GM12878 (cell line): ENCODE results near the gene ROBO1. TPM values are rescaled to one million over a fixed set of nuclear protein-coding genes. Genes with fewer than 3 reads are reported as not detected.

Experiments
- ATAC-seq: fragments of 200-7000 bp; cut with Tn5 transposase; 3 replicates; pipeline ENCODE4 v1.9.1; 2020; ENCODE audit warnings: mild to moderate bottlenecking, moderate library complexity
- BruUV-seq: library from RNA; stranded (reverse); fragments of 400-500 nt; replicated peaks from 2 replicates; lab custom pipeline; 2021; lab: Mats Ljungman, UMichigan
- CTCF ChIA-PET: fragments of 300-600 bp; sonication (Branson Sonifier 250); formaldehyde crosslinking; extraction: SDS; loops from one replicate; lab custom pipeline; 2021; ENCODE audit warnings: inconsistent platforms; lab: Yijun Ruan, JAX
- POLR2A ChIA-PET: fragments of 350-600 bp; formaldehyde crosslinking; extraction: SDS; loops from one replicate; lab custom pipeline; 2021; ENCODE audit warnings: inconsistent platforms; lab: Charles Lee
- RAD21 ChIA-PET: fragments of 300-600 bp; sonication (Branson Sonifier 250); formaldehyde crosslinking; loops from one replicate; lab custom pipeline; 2023; ENCODE audit warnings: antibody characterized with exemption; ENCODE audit not compliant: unreplicated experiment; lab: Charles Lee
- SMC1A ChIA-PET: fragments of 300-600 bp; sonication (Branson Sonifier 250); formaldehyde crosslinking; loops from one replicate; lab custom pipeline; 2023; ENCODE audit not compliant: unreplicated experiment, uncharacterized antibody; lab: Charles Lee
- DNase-seq: peaks from one replicate; pipeline ENCODE4 v3.0.0-alpha.2; 2011; ENCODE audit warnings: low read depth, low spot score
- FAIRE-seq: peaks from 3 replicates; lab custom pipeline; 2011; peaks lifted over from hg19 to GRCh38; lab: Jason Lieb, UNC
- H2AFZ ChIP-seq: 2 replicates; pipeline ENCODE4 v1.6.0; 2011; ENCODE audit warnings: low read depth, low read length, control low read depth; ENCODE audit not compliant: control insufficient read depth
- H3K27ac ChIP-seq: 2 replicates; pipeline ENCODE4 v1.5.1; 2011; ENCODE audit warnings: control low read depth; ENCODE audit not compliant: control insufficient read depth, insufficient read depth
- H3K27me3 ChIP-seq, 2 experiments: replicated peaks in 1 of 2; 2 replicates each; pipeline versions ENCODE4 v1.6.0 to v1.6.1; 2011; ENCODE audit warnings: low read length in 1 of 2; ENCODE audit not compliant: control insufficient read depth in 2 of 2, insufficient read depth in 2 of 2
- H3K36me3 ChIP-seq, 2 experiments: 2 replicates each; pipeline ENCODE4 v1.5.1; 2011; ENCODE audit warnings: low read length in 1 of 2; ENCODE audit not compliant: control insufficient read depth in 2 of 2, insufficient read depth in 2 of 2
- H3K4me1 ChIP-seq: 2 replicates; pipeline ENCODE4 v1.6.1; 2011; ENCODE audit warnings: mild to moderate bottlenecking, low read length, moderate library complexity, mixed read lengths; ENCODE audit not compliant: control insufficient read depth, insufficient read depth
- H3K4me2 ChIP-seq: 2 replicates; pipeline ENCODE4 v1.6.0; 2011; ENCODE audit warnings: control low read depth; ENCODE audit not compliant: control insufficient read depth, insufficient read depth
- H3K4me3 ChIP-seq: fragments of 200-600 bp; sonication (generic); 2 replicates; pipeline ENCODE4 v1.5.1; 2016
- H3K79me2 ChIP-seq: 2 replicates; pipeline ENCODE4 v1.6.0; 2011; ENCODE audit warnings: low read length; ENCODE audit not compliant: control insufficient read depth, insufficient read depth
- H3K9ac ChIP-seq: 2 replicates; pipeline ENCODE4 v1.8.0; 2011; ENCODE audit warnings: low read length, control low read depth, mixed read lengths; ENCODE audit not compliant: control insufficient read depth, insufficient read depth
- H3K9me3 ChIP-seq: replicated peaks from 3 replicates; pipeline ENCODE4 v1.5.1; 2011; ENCODE audit warnings: mild to moderate bottlenecking, low read length; ENCODE audit not compliant: control insufficient read depth, insufficient read depth
- H4K20me1 ChIP-seq: 2 replicates; pipeline ENCODE4 v1.6.0; 2011; ENCODE audit not compliant: control insufficient read depth, insufficient read depth
- MEF2A ChIP-seq: IDR thresholded peaks from 2 replicates; pipeline ENCODE4 v1.6.1; 2011; ENCODE audit warnings: low read depth, mild to moderate bottlenecking, low read length, moderate library complexity; ENCODE audit not compliant: insufficient read depth
- NKRF ChIP-seq: fragments of 450-650 bp; conservative IDR thresholded peaks from 2 replicates; pipeline ENCODE4 v1.6.1; 2017; ENCODE audit warnings: mild to moderate bottlenecking, moderate library complexity
- RELB ChIP-seq: fragments of 450-650 bp; IDR thresholded peaks from 2 replicates; pipeline ENCODE4 v1.6.1; 2017; ENCODE audit warnings: low read depth, mild to moderate bottlenecking, moderate library complexity
- SREBF2 ChIP-seq: IDR thresholded peaks from 2 replicates; pipeline ENCODE4 v1.6.1; 2012; ENCODE audit warnings: mild to moderate bottlenecking, low read length
- TCF3 ChIP-seq: IDR thresholded peaks from 2 replicates; pipeline ENCODE4 v1.6.1; 2012; ENCODE audit warnings: low read depth, mild to moderate bottlenecking, low read length, borderline replicate concordance; ENCODE audit not compliant: insufficient read depth
- ZNF622 ChIP-seq: fragments of 450-650 bp; IDR thresholded peaks from 2 replicates; pipeline ENCODE4 v1.6.1; 2017; ENCODE audit warnings: mild to moderate bottlenecking, inconsistent platforms
- WGBS: methylation state at CpG from one replicate; pipeline ENCODE4 v1.1.6; 2016; ENCODE audit warnings: low lambda C conversion rate; ENCODE audit not compliant: insufficient replicate concordance, insufficient coverage; ENCODE audit errors: missing lambda C conversion rate; 5-methylcytosine and 5-hydroxymethylcytosine counted together
- in situ Hi-C: fragments of 300-500 bp; cut with MboI; formaldehyde crosslinking; loops from 9 replicates; pipeline ENCODE4 v1.14.3; 2018; ENCODE audit warnings: mixed read lengths
- intact Hi-C: fragments of 100-400 bp; cut with micrococcal nuclease; formaldehyde crosslinking; loops from one replicate; pipeline ENCODE4 v1.14.2; 2022; ENCODE audit not compliant: unreplicated experiment
- polyA plus RNA-seq, 11 experiments: library from polyadenylated mRNA; depleted of rRNA in 4 of 11; unstranded in 6 of 11; stranded (reverse) in 5 of 11; fragments of >200 nt; fragmentation: Nextera tagmentation in 4 of 11; fragmentation: Illumina TruSeq in 1 of 11; extraction: Ambion mirVana in 4 of 11; extraction: Trizol in 1 of 11; gene quantifications; 1 replicate in 1 of 11; 2 replicates in 10 of 11; pipeline versions ENCODE4 v1.2.1 to v1.2.3, GENCODE V29; 2011 to 2016; ENCODE audit warnings: inconsistent platforms in 2 of 11, missing spikeins in 2 of 11, low read depth in 1 of 11
- total RNA-seq, 4 experiments: library from RNA; depleted of rRNA in 3 of 4; stranded (reverse); fragments of >200 nt in 3 of 4; fragmentation: Illumina TruSeq in 1 of 4; extraction: Trizol in 1 of 4; gene quantifications; 2 replicates each; pipeline versions ENCODE4 v1.2.1 to v1.2.3, GENCODE V29; 2013 to 2021

ROBO1 gene
- total and polyA plus RNA-seq, 10 of the 15 experiments (the other 5 are each of a cell fraction or from before 2014, with no cell fraction given), result 0.29 to 46.5 (median 1.2) TPM

GRCh38 chr3:79041621-79042020, 726.2 kb downstream of the ROBO1 start (continued):
- TF ChIP-seq NKRF (no peak), ZNF622 (no peak), RELB (no peak)

- Histone ChIP-seq H3K79me2 (no peaks in the 10 kb centered on the region), H4K20me1 (no peaks in the 10 kb centered on the region), H3K36me3 (no peaks in the 10 kb centered on the region), H2AFZ (no peak overlapping the region), H3K4me3 (no peak overlapping the region), H3K4me1 (no peaks in the 10 kb centered on the region), H3K9me3 (no peaks in the 10 kb centered on the region), H3K4me2 (no peak overlapping the region), H3K27ac (no peak overlapping the region), H3K27me3 (no peaks in the 10 kb centered on the region), H3K9ac (no peak overlapping the region)
- CTCF ChIA-PET, result interaction anchor here (0.6 to 0.7 kb wide), 2 partner anchors 20 to 701 kb away, joined by 3 read pairs; no protein-coding TSS in a partner anchor
- WGBS, result 24% methylated on average over 3 of the region's 3 CpGs
- BruUV-seq, result no TSS peak
- TF ChIP-seq SREBF2 (no peak), MEF2A (no peak), TCF3 (no peak), NKRF (no peak)
- ATAC-seq (no peak), DNase-seq (no peak), FAIRE-seq (no peak)
- intact Hi-C loops, result no loop called here
- SMC1A ChIA-PET, result no interaction called here
- POLR2A ChIA-PET, result no interaction called here
- in situ Hi-C loops, result no loop called here
- RAD21 ChIA-PET, result no interaction called here
Measured at GRCh38 chr3:79040701-79041100, 727.1 kb downstream of the ROBO1 start.
